H1 (cell line): ENCODE results near the gene RNASE11.

Experiments used
- CEBPB ChIP-seq: IDR thresholded peaks from 2 replicates; pipeline ENCODE4 v1.6.1; 2012; ENCODE audit warnings: low read depth, low read length
- EZH2 ChIP-seq: fragments of 200-600 bp; sonication (generic); IDR thresholded peaks from 2 replicates; pipeline ENCODE4 v1.7.1; 2012; ENCODE audit warnings: low read depth, mild to moderate bottlenecking, moderate library complexity, low read length, inconsistent platforms; ENCODE audit not compliant: severe bottlenecking
- POLR2A ChIP-seq, 2 experiments: IDR thresholded peaks; 1 replicate in 1 of 2; 2 replicates in 1 of 2; pipeline ENCODE4 v1.6.1; 2011; ENCODE audit warnings: low read depth in 2 of 2, low read length in 2 of 2, mild to moderate bottlenecking in 2 of 2; ENCODE audit errors: control extremely low read depth in 1 of 2
- TF ChIP-seq, protein P1 (sequence below), 3 experiments: IDR thresholded peaks; 1 replicate in 2 of 3; 2 replicates in 1 of 3; pipeline versions ENCODE4 v1.5.1 to v1.6.1; 2011; ENCODE audit warnings: low read length in 3 of 3, mild to moderate bottlenecking in 3 of 3, inconsistent platforms in 2 of 3, low read depth in 1 of 3, moderate library complexity in 1 of 3; ENCODE audit not compliant: insufficient read depth in 1 of 3; ENCODE audit errors: control extremely low read depth in 1 of 3

DNA sequence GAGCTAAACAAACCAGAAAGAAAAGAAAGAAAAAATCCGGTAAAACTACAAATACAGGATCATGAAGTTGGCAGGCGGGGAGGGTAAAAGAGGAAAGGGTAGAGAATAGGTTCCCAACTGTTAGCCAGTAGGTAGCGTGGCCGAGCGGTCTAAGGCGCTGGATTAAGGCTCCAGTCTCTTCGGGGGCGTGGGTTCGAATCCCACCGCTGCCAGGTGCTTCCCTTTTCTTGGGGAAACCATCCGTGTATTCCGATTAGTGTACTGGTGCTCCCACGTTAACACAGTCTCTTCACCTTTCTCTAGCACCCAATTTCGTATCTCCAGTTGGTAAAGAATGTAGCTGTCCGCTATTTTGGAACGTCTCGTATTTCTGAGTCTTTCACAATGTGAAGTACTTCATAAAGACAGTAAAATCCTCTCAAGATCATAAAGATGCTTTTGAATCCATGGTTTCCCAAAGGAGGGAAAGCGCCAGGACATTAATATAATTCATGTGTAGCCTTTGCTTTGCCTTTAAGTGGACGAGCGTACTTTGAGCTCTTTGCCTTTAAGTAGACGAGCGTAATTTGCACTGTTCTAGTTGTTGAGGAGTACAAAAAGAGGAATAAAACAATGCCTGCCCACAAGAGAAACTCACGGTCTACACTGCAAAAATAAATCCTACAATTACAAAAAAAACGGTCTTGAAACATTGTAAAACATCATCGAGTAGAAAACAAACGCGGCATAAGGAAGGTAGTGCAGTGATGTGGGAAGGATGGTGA, 22.4 kb upstream of the RNASE11 start:
- TF ChIP-seq EZH2 (no peak), POLR2A (IDR thresholded peaks at IDR 0.05; ENCODE audit: control extremely low read depth in 1 of 2, low read depth in 2 of 2, low read length in 2 of 2) (no peak), CEBPB (peak; percentile 71)
- TF ChIP-seq, protein P1, sequence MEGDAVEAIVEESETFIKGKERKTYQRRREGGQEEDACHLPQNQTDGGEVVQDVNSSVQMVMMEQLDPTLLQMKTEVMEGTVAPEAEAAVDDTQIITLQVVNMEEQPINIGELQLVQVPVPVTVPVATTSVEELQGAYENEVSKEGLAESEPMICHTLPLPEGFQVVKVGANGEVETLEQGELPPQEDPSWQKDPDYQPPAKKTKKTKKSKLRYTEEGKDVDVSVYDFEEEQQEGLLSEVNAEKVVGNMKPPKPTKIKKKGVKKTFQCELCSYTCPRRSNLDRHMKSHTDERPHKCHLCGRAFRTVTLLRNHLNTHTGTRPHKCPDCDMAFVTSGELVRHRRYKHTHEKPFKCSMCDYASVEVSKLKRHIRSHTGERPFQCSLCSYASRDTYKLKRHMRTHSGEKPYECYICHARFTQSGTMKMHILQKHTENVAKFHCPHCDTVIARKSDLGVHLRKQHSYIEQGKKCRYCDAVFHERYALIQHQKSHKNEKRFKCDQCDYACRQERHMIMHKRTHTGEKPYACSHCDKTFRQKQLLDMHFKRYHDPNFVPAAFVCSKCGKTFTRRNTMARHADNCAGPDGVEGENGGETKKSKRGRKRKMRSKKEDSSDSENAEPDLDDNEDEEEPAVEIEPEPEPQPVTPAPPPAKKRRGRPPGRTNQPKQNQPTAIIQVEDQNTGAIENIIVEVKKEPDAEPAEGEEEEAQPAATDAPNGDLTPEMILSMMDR (IDR thresholded peaks at IDR 0.05; ENCODE audit: control extremely low read depth in 1 of 3, insufficient read depth in 1 of 3, low read depth in 1 of 3, low read length in 3 of 3) = no peak
